Left ventricle myocardium inferior (tissue), 1 donor: Measurements from ENCODE around the gene EPHB2. TPM values are rescaled to one million over a fixed set of nuclear protein-coding genes. Genes with fewer than 3 reads are reported as not detected.

Experiments used
- DNase-seq: peaks from one replicate; pipeline ENCODE4 v3.0.0-alpha.2; 2020
- H3K27ac ChIP-seq: fragments of 200-600 bp; replicated peaks from 2 replicates; pipeline ENCODE4 v1.8.0; 2021
- H3K27me3 ChIP-seq: fragments of 200-600 bp; 2 replicates; pipeline ENCODE4 v1.8.0; 2021; ENCODE audit warnings: low read depth
- H3K36me3 ChIP-seq: fragments of 200-600 bp; 2 replicates; pipeline ENCODE4 v1.8.0; 2021
- H3K4me1 ChIP-seq: fragments of 200-600 bp; 2 replicates; pipeline ENCODE4 v1.8.0; 2021
- H3K4me3 ChIP-seq: fragments of 200-600 bp; 2 replicates; pipeline ENCODE4 v1.8.0; 2021; ENCODE audit warnings: mild to moderate bottlenecking, moderate library complexity
- H3K9me3 ChIP-seq: fragments of 200-600 bp; replicated peaks from 2 replicates; pipeline ENCODE4 v1.8.0; 2021
- intact Hi-C: fragments of 100-400 bp; cut with micrococcal nuclease; formaldehyde crosslinking; loops from one replicate; pipeline ENCODE4 v1.11.0; 2022
- microRNA-seq: library from miRNA; unstranded; fragments of <30 nt; microRNA quantifications from one replicate; pipeline ENCODE4 v1.2.0, GENCODE V29; 2020
- total RNA-seq: library from RNA; stranded (reverse); fragmentation: NEBNext Ultra II Directional; extraction: Animal tissue kit (Norgen Biotek cat#: 25700); gene quantifications from one replicate; pipeline ENCODE4 v1.2.1, GENCODE V29; 2021
- TF ChIP-seq, protein P1 (sequence below): fragments of 200-600 bp; IDR thresholded peaks from 2 replicates; pipeline ENCODE4 v1.8.0; 2021; ENCODE audit warnings: antibody characterized with exemption, mild to moderate bottlenecking, borderline replicate concordance
- donor health status: DM: no; HTN: yes; CAD: no; lungs with severe emphysema.

EPHB2 gene
- total RNA-seq, 1 donor from 2014 or later: 2.0 TPM

DNA sequence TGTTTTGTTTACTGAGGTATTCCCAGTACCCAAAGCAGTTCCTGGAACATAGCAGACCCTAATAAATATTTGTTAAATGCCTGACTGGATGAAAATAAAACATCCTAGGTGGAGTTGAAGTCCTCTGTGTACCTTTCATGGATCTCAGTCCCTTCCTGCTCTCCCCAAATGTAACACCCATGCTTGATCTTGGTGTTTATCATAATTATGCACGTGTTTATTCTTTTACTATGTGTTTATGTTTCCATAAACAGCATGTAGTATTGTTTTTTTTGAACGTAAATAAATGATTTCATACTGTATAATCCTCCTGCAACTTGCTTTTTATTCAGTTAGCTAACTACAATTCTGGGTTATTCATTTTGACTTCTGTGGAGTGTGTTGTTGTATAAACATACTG, 257.2 kb downstream of the EPHB2 start:
- H3K4me3 ChIP-seq: no peak overlapping the region
- no peaks in the 10 kb centered on the region for H3K36me3 ChIP-seq
- intact Hi-C loops: no loop called here
- H3K27me3 ChIP-seq: peaks cover 94% of the 10 kb centered on the region
- H3K27ac ChIP-seq: no peak overlapping the region
- DNase-seq: no peak
- TF ChIP-seq, protein P1, sequence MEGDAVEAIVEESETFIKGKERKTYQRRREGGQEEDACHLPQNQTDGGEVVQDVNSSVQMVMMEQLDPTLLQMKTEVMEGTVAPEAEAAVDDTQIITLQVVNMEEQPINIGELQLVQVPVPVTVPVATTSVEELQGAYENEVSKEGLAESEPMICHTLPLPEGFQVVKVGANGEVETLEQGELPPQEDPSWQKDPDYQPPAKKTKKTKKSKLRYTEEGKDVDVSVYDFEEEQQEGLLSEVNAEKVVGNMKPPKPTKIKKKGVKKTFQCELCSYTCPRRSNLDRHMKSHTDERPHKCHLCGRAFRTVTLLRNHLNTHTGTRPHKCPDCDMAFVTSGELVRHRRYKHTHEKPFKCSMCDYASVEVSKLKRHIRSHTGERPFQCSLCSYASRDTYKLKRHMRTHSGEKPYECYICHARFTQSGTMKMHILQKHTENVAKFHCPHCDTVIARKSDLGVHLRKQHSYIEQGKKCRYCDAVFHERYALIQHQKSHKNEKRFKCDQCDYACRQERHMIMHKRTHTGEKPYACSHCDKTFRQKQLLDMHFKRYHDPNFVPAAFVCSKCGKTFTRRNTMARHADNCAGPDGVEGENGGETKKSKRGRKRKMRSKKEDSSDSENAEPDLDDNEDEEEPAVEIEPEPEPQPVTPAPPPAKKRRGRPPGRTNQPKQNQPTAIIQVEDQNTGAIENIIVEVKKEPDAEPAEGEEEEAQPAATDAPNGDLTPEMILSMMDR: no peak
- H3K9me3 ChIP-seq: peaks cover 23% of the 10 kb centered on the region
- peaks cover 3% of the 10 kb centered on the region for H3K4me1 ChIP-seq

- Histone ChIP-seq H3K27me3 (peaks cover 96% of the 10 kb centered on the region), H3K36me3 (no peaks in the 10 kb centered on the region), H3K27ac (no peak overlapping the region), H3K4me3 (no peak overlapping the region), H3K4me1 (peaks cover 3% of the 10 kb centered on the region), H3K9me3 (peaks cover 23% of the 10 kb centered on the region)
- no peak for DNase-seq
- intact Hi-C loops: no loop called here
- TF ChIP-seq, protein P1: no peak
Observed at GRCh38 chr1:22969304-22969709, 258.7 kb downstream of the EPHB2 start.

GRCh38 chr1:22970096-22970495, 259.5 kb downstream of the EPHB2 start:
- no peak for DNase-seq
- H3K36me3 ChIP-seq: no peaks in the 10 kb centered on the region
- no peak overlapping the region for H3K4me3 ChIP-seq
- intact Hi-C loops: no loop called here
- H3K9me3 ChIP-seq: peaks cover 22% of the 10 kb centered on the region
- peaks cover 93% of the 10 kb centered on the region for H3K27me3 ChIP-seq
- no peak overlapping the region for H3K27ac ChIP-seq
- TF ChIP-seq, protein P1: no peak
- peaks cover 3% of the 10 kb centered on the region for H3K4me1 ChIP-seq

Small RNA genes lying within 50 kb of the gene (microRNA-seq; reads per million reads assigned to microRNA genes)
- not detected for gene MIR4253
- not detected for gene MIR4684

Other genes starting within 250 kb of the EPHB2 start
- gene EPHA8, start 147.3 kb upstream of the EPHB2 start, total RNA-seq: not detected
- gene C1QA, start 74.2 kb upstream of the EPHB2 start, total RNA-seq: 70.1 TPM
- 76.6 TPM for gene C1QC, start 67.2 kb upstream of the EPHB2 start, total RNA-seq
- 96.2 TPM for gene C1QB, start 57.6 kb upstream of the EPHB2 start, total RNA-seq